GM18505 (cell line): ENCODE results near the gene PHACTR4.
"Not testable (repeated sequence)": the region's sequence is repeated elsewhere in the genome, so short reads cannot be mapped to it uniquely, and the experiment has no call there.

Experiments used
- ATAC-seq: cut with Tn5 transposase; IDR thresholded peaks from one replicate; pipeline ENCODE4 v1.9.1; 2021; ENCODE audit not compliant: unreplicated experiment
- POLR2A ChIP-seq: IDR thresholded peaks from 4 replicates; pipeline ENCODE4 v1.6.1; 2011; ENCODE audit warnings: borderline replicate concordance; ENCODE audit not compliant: insufficient read depth, insufficient read length; ENCODE audit errors: extremely low read depth

Gene PHACTR4

DNA sequence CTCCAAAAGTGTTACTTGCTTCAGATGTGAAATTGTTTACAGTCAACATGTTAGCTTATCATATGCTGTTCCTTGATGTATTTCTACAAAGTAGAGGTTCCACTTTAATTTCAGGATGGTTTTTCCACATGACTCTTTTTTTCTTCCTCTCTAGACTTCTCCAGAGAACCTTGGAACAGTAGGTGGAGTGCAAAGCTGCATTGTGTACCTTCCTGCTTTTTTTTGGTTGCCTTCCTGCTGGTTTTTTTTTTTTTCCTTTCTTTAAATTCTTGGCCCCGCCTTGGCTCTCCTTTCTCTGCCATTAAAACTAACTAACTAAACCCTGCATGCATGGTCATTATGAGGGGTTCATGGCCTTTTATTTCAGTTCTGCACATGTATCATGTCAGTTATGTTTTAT lies 88.1 kb downstream of the PHACTR4 start:
- no peak for ATAC-seq
- no peak for TF ChIP-seq POLR2A

DNA sequence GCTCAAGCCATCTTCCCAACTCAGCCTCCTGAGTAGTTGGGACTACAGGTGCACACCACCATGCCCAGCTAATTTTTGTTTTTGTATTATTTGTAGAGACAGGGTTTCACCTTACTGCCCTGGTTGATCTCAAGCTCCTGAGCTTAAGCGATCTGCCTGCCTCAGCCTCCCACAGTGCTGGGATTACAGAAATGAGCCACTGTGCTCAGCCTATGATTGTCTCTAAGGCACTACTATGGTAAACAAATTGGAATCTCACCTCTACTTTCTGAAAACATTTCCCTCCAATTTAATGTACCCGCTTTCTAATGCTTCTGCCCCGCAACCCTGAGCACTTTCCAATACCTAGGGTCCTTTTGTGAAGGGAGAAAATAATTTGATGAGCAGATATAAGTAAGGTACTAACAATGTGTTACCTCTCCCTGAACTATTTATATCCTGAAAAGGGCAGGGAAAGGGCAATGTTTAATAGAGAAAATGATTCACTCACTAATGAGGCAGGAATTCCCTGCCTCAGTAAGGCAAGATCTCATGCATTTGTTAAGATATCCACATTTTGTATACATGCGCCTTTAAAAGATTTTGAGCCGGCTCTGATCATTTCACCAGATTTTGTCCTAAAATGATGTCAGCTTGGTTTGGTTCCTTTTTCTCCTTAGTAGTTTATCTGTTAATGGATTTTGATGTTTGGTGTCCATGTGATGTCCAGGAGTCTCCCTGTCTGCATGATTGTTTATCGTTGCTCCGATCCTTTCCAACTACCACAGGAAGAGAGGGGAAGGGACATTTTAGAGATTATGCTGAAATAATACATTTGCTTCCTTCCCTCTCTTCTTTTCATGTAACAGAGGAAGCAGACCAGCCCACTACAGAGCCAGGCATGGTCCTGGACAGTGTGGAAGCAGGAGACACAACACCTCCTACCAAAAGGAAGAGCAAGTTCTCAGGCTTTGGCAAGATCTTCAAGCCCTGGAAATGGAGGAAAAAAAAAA lies 89.0 kb downstream of the PHACTR4 start:
- ATAC-seq = no peak
- no peak for TF ChIP-seq POLR2A

DNA sequence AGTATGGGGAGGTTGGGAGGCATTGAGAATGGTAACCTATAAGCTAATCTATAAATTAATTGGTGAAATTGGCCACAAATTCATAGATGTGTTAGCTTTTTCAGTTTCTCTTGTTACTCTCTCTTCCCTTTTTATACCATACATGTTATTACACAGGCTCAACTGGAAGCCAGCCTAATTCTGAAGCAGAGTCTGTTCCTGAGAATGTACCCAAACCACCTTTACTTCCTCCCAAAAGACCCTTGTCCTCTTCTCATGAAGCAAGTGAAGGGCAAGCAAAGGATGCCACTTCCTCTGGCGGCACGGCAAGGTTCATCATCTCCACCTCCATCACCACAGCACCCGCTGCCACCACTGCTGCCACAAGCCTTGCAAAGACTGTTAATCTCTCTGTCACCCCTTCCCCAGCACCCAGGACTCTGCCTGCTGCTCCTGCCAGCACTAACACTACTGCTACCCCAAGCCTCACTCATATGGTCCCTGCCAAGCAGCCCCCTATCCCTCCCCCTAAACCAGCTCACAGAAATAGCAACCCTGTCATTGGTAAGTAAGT lies 96.8 kb downstream of the PHACTR4 start:
- TF ChIP-seq POLR2A = no peak
- no peak for ATAC-seq

DNA sequence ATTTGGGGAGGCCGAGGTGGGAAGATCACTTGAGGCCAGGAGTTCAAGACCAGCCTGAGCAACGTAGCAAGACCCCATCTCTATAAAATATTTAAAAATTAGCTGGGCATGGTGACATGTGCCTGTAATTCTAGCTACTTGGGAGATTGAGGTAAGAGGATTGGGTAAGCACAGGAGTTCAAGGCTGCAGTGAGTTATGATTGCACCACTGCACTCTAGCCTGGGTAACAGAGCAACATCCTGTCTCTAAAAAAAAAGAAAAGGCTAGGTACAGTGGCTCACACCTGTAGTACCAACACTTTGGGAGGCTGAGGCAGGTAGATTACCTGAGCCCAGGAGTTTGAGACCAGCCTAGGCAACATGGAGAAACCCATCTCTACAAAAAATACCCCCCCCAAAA lies 100.6 kb downstream of the PHACTR4 start:
- TF ChIP-seq POLR2A = no peak
- no peak for ATAC-seq

DNA sequence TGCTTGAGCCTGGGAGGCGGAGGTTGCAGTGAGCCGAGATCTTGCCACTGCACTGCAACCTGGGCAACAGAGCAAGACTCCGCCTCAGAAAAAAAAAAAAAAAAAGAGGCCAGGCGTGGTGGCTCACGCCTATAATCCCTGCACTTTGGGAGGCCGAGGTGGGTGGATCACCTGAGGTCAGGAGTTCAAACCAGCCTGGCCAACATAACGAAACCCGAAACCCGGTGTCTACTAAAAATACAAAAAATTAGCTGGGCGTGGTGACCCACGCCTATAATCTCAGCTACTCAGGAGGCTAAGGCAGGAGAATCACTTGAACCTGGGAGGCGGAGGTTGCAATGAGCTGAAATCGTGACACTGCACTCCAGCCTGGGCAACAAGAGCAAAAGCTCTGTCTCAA lies 110.0 kb downstream of the PHACTR4 start:
- ATAC-seq = not testable (repeated sequence)

DNA sequence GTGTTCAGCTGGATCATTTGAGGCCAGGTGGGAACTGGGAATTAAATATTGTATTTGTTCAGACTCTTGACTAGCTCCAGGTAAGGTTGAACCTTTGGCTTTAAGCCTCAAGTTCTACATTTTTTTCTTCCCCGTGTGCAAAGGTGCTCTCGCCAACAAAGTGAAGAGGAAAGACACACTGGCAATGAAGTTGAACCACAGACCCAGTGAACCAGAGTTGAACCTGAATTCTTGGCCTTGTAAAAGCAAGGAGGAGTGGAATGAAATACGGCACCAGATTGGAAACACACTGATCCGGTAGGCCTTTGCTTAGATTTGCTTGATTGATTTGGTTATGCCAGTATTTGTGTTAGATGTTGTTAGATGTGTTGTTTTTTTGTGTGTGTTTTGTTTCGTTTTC lies 110.8 kb downstream of the PHACTR4 start:
- no peak for ATAC-seq
- no peak for TF ChIP-seq POLR2A

DNA sequence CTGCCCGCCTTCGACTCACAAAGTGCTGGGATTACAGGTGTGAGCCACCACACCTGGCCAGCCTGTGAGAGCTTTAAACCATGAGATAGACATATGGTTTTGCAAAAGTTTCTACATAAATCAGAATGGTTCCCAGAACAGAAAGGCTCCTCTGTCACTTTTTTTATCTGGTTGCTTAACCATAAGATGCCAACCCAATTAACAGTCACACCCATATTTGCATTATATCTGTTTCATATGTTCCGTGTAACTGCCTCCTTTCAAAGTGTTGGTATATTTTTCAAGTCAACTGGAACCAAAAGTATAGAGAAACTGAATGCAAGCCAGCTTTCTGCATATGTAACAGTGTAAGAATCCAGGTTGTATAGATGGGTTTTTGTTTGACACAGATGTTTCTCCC lies 112.6 kb downstream of the PHACTR4 start:
- no peak for ATAC-seq
- TF ChIP-seq POLR2A = no peak

DNA sequence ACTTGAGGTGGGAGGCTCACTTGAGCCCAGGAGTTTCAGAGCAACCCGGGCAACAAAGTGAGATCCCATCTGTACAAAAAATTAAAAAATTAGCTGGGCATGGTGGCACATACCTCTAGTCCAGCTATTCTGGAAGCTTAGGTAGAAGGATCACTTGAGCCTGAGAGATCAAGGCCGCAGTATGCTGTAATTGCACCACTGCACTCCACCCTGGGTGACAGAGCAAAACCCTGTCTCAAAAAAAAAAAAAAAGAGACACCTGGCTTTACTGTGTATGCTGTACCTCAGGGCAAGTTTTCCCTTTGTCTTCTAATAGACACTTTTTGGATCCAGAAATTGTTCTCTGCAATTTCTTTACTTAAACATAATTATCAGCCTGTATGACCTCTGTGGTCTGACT lies 113.2 kb downstream of the PHACTR4 start:
- no peak for TF ChIP-seq POLR2A
- no peak for ATAC-seq

DNA sequence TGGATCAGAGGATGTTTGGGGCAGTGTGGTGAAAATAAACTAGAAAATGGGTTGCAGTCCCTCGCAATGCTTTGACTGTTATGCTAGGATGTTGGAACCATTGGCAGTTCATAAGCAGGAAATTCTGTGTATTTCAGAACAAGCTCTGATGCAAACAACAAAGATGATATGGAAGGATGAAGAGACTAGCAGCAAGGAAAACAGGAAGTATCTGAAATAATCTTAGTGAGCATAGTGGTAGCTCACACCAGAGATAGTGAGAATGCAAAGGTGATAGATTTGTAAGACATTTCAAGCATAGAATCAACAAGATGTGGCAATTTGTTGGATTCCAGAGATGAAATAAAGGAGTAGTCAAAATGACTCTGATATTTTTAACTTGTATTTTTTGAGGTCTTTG lies 125.2 kb downstream of the PHACTR4 start:
- no peak for ATAC-seq
- no peak for TF ChIP-seq POLR2A

DNA sequence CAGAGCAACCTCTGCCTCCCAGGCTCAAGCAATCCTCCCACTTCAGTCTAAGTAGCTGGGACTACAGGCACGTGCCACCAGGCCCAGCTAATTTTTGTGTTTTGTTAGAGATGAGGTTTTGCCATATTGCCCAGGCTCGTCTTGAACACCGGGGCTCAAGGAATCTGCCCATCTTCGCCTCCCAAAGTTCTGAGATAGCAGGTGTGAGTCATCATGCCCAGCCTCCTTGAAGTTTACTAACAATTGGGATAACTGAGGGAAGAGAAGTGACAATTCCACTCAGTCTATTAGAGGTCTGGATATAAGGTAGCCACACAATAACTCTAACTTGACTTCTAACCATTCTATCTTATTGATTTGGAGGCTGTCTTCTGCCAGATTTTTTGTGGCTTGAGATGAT lies 130.0 kb downstream of the PHACTR4 start:
- no peak for TF ChIP-seq POLR2A
- ATAC-seq = no peak

DNA sequence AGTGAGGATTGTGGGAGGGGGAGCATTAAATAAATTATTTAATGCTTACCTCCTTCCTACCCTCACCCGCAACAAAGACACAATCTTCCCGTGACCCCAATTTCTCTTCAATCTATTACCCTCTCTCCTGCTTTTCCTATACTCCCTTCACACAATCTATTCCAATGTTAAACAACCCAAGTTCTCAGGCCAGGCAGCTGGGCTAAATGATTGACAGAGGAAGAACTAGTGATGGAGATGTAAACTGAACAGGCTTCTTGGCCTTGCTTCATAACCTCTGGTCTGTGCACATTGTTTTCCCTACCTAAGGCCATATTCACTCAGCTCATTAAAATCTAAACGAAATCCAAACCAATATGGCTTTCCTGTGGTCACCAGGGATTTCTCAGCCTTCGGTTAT lies 132.4 kb downstream of the PHACTR4 start:
- no peak for TF ChIP-seq POLR2A
- ATAC-seq = no peak

DNA sequence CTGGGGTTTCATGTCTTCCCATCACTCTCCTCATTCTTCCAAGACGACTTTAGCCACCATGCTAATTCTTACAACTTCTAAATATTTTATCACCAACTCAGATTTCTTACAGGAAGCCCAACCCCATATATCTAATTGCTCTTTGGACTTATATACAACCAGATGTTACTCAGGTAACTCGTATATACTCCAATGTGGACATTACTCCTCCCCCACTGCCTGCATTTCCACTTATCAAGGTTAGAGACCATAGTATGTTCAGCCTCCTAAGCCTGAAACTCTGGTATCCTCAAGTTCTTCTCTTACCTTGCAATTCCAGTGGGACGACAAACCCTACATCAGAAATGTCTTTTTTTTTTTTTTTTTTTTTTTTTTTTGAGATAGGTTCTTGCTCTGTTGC lies 133.6 kb downstream of the PHACTR4 start:
- no peak for ATAC-seq
- no peak for TF ChIP-seq POLR2A

DNA sequence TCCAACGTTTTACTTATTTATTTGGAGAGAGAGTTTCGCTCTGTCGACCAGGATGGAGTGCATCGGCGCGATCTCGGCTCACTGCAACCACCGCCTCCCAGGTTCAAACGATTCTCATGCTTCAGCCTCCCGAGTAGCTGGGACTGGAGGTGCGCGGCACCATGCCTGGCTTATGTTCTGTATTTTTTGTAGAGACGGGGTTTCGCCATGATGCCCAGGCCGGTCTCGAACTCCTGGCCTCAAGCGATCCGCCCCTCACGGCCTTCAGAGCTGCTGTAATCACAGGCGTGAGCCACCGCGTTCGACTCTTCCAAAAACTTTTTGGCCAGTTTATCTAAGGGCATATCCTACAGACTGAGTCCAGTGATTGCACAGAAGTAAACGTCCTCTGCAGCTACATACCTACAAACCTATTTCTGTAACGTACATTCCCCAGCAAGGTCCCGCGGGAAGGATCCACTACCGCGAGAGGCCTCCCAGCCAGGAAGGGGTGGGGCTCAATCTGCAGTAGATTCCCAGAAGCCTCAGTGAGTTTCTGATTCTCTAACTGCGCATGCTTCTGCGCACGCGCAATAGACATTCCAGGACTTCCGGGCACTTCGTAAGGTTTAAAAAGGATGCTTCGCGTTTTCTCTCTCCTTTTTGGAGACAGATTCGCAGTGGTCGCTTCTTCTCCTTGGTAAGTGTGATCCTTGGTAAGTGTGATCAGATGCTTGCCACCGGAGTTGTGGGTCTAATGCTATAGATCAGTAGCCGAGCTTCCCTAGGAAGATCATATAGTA lies 136.1 kb downstream of the PHACTR4 start, which contains the start of gene RCC1:
TSS of gene RCC1 (plus strand) at position 638 of the 782 bp plus-strand sequence. CDS start 23,824 bp downstream, outside the sequence.
- ATAC-seq = peak; percentile 70
- TF ChIP-seq POLR2A = peak; percentile 99
